Endothelial cell of umbilical vein (primary cell): ENCODE results near the gene RSPO3. TPM values are rescaled to one million over a fixed set of nuclear protein-coding genes. Genes with fewer than 3 reads are reported as not detected.
A peak's percentile ranks its signal among the peaks of the same experiment; 100 is the strongest.

Source experiments
- BruUV-seq: library from RNA; stranded (reverse); fragments of 400-500 nt; replicated peaks from 2 replicates; lab custom pipeline; 2021; lab: Mats Ljungman, UMichigan
- CTCF ChIA-PET: fragments of 300-600, 350-600 bp; sonication (Branson Sonifier 250); formaldehyde crosslinking; loops from one replicate; lab custom pipeline; 2021; ENCODE audit warnings: antibody characterized with exemption, inconsistent platforms; lab: Charles Lee
- POLR2A ChIA-PET: fragments of 300-600, 350-600 bp; sonication (Branson Sonifier 250); formaldehyde crosslinking; loops from one replicate; lab custom pipeline; 2021; ENCODE audit warnings: antibody characterized with exemption, inconsistent platforms; lab: Charles Lee
- DNase-seq: peaks from one replicate; pipeline ENCODE4 v3.0.0-alpha.2; 2011; ENCODE audit warnings: low read depth, low spot score
- FAIRE-seq: peaks from 2 replicates; lab custom pipeline; 2011; peaks lifted over from hg19 to GRCh38; lab: Jason Lieb, UNC
- H2AFZ ChIP-seq: 2 replicates; pipeline ENCODE4 v1.6.0; 2012; ENCODE audit warnings: low read depth, low read length, control low read depth, inconsistent platforms
- H3K27ac ChIP-seq: 2 replicates; pipeline ENCODE4 v1.5.1; 2011; ENCODE audit warnings: low read depth, mild to moderate bottlenecking, control low read depth, low read length, moderate library complexity; ENCODE audit not compliant: insufficient read depth
- H3K27me3 ChIP-seq, 2 experiments: 2 replicates each; pipeline versions ENCODE4 v1.6.0 to v1.6.1; 2011; ENCODE audit warnings: low read length in 2 of 2, mixed read lengths in 1 of 2; ENCODE audit not compliant: control insufficient read depth in 2 of 2, insufficient read depth in 2 of 2
- H3K36me3 ChIP-seq, 2 experiments: 2 replicates in 1 of 2; 3 replicates in 1 of 2; pipeline ENCODE4 v1.5.1; 2011; ENCODE audit warnings: low read length in 2 of 2, mild to moderate bottlenecking in 1 of 2, moderate library complexity in 1 of 2; ENCODE audit not compliant: control insufficient read depth in 2 of 2, insufficient read depth in 2 of 2; ENCODE audit errors: extremely low read depth in 1 of 2
- H3K4me1 ChIP-seq: 3 replicates; pipeline ENCODE4 v1.5.1; 2011; ENCODE audit warnings: mild to moderate bottlenecking, low read length; ENCODE audit not compliant: control insufficient read depth, insufficient read depth; ENCODE audit errors: extremely low read depth
- H3K4me2 ChIP-seq: 2 replicates; pipeline ENCODE4 v1.6.1; 2011; ENCODE audit warnings: low read length, control low read depth, mixed read lengths; ENCODE audit not compliant: insufficient read depth
- H3K4me3 ChIP-seq, 3 experiments: fragments of 200-600 bp in 1 of 3; sonication (generic), shearing (Covaris generic) in 1 of 3; replicated peaks in 1 of 3; 2 replicates each; pipeline ENCODE4 v1.5.1; 2011 to 2016; ENCODE audit warnings: control low read depth in 3 of 3, low read length in 3 of 3, mild to moderate bottlenecking in 2 of 3, inconsistent platforms in 1 of 3, low read depth in 1 of 3, moderate library complexity in 1 of 3; ENCODE audit not compliant: insufficient read depth in 1 of 3
- H3K79me2 ChIP-seq: 2 replicates; pipeline ENCODE4 v1.6.0; 2012; ENCODE audit warnings: low read length, inconsistent platforms; ENCODE audit not compliant: control insufficient read depth, insufficient read depth
- H3K9ac ChIP-seq: replicated peaks from 2 replicates; pipeline ENCODE3; 2011; ENCODE audit warnings: low read length, control low read depth; ENCODE audit not compliant: insufficient read depth; ENCODE audit errors: extremely low read depth
- H3K9me1 ChIP-seq: replicated peaks from 3 replicates; pipeline ENCODE4 v1.6.0; 2011; ENCODE audit warnings: mild to moderate bottlenecking, low read length; ENCODE audit not compliant: control insufficient read depth, insufficient read depth; ENCODE audit errors: extremely low read depth
- H3K9me3 ChIP-seq: replicated peaks from 2 replicates; pipeline ENCODE4 v1.5.1; 2012; ENCODE audit warnings: low read length, inconsistent platforms; ENCODE audit not compliant: control insufficient read depth, insufficient read depth
- H4K20me1 ChIP-seq: replicated peaks from 2 replicates; pipeline ENCODE3; 2011; ENCODE audit warnings: mild to moderate bottlenecking, low read length; ENCODE audit not compliant: control insufficient read depth, insufficient read depth; ENCODE audit errors: extremely low read depth
- CTCF ChIP-seq, 2 donors: IDR thresholded peaks; 1 replicate in 1 of 2; 2 replicates in 1 of 2; pipeline ENCODE4 v1.5.1; 2011; ENCODE audit warnings: low read length in 2 of 2, mild to moderate bottlenecking in 2 of 2, moderate library complexity in 2 of 2, control low read depth in 1 of 2, inconsistent platforms in 1 of 2, low read depth in 1 of 2; ENCODE audit not compliant: insufficient read depth in 1 of 2; ENCODE audit errors: extremely low read depth in 1 of 2
- EZH2 ChIP-seq: IDR thresholded peaks from 2 replicates; pipeline ENCODE4 v1.6.1; 2012; ENCODE audit warnings: borderline replicate concordance, low read depth, mild to moderate bottlenecking, moderate library complexity, low read length, inconsistent platforms; ENCODE audit not compliant: severe bottlenecking
- FOS ChIP-seq: IDR thresholded peaks from 2 replicates; pipeline ENCODE4 v1.6.1; 2011; ENCODE audit warnings: mild to moderate bottlenecking, low read length, moderate library complexity, borderline replicate concordance; ENCODE audit not compliant: insufficient read depth
- JUN ChIP-seq: IDR thresholded peaks from 2 replicates; pipeline ENCODE4 v1.6.1; 2011; ENCODE audit warnings: borderline replicate concordance, low read depth; ENCODE audit not compliant: insufficient read length, insufficient read depth
- MYC ChIP-seq: IDR thresholded peaks from one replicate; pipeline ENCODE4 v1.6.1; 2011; ENCODE audit warnings: mild to moderate bottlenecking, low read depth, low read length
- dilution Hi-C: fragments of 300-500 bp; cut with MboI; formaldehyde crosslinking; loops from one replicate; pipeline ENCODE4 v1.15.0; 2019; ENCODE audit warnings: low sequenced_read_pairs; ENCODE audit not compliant: extremely low pct_ligation_motif_present
- intact Hi-C: fragments of 100-400 bp; cut with micrococcal nuclease; formaldehyde crosslinking; loops from one replicate; pipeline ENCODE4 v1.10.0; 2022
- polyA plus RNA-seq, 4 experiments: library from polyadenylated mRNA; depleted of rRNA in 3 of 4; stranded (reverse) in 3 of 4; unstranded in 1 of 4; fragments of >200 nt; gene quantifications; 2 replicates each; pipeline versions ENCODE4 v1.2.1 to v1.2.3, GENCODE V29; 2011 to 2012; ENCODE audit warnings: missing spikeins in 1 of 4
- total RNA-seq: library from RNA; stranded (reverse); gene quantifications from 2 replicates; pipeline ENCODE4 v1.2.3, GENCODE V29; 2021

RSPO3 gene
- total and polyA plus RNA-seq, 2 donors (not counting 3 experiments of a cell fraction or from before 2014, with no cell fraction given): 1.8 to 11.1 TPM

- H3K79me2 ChIP-seq: no peaks in the 10 kb centered on the region
- no peak overlapping the region for H3K9ac ChIP-seq
- intact Hi-C loops: loop anchor here (1.0 kb wide), 2 partner anchors 265 to 708 kb away; no protein-coding TSS in a partner anchor
- DNase-seq (peak; percentile 55), FAIRE-seq (peak; percentile 85)
- no peaks in the 10 kb centered on the region for H3K4me1 ChIP-seq
- dilution Hi-C loops: no loop called here
- H3K4me2 ChIP-seq: no peak overlapping the region
- no TSS peak for BruUV-seq
- no peaks in the 10 kb centered on the region for H3K27me3 ChIP-seq
- H4K20me1 ChIP-seq: no peaks in the 10 kb centered on the region
- ChIA-PET CTCF (interaction anchor here (1.0 to 1.3 kb wide), 2 partner anchors 265 kb away, joined by 3 to 10 read pairs; no protein-coding TSS in a partner anchor), POLR2A (no interaction called here)
- peak overlapping the region; percentile 37 for H2AFZ ChIP-seq
- no peaks in the 10 kb centered on the region for H3K9me1 ChIP-seq
- no peaks in the 10 kb centered on the region for H3K9me3 ChIP-seq
- H3K27ac ChIP-seq: no peak overlapping the region
- no peak overlapping the region for H3K4me3 ChIP-seq
- no peaks in the 10 kb centered on the region for H3K36me3 ChIP-seq
- no peak for TF ChIP-seq EZH2
- TF ChIP-seq JUN: no peak
- no peak for TF ChIP-seq MYC
- TF ChIP-seq FOS: no peak
- TF ChIP-seq CTCF (IDR thresholded peaks at IDR 0.05; ENCODE audit: extremely low read depth in 1 of 2, insufficient read depth in 1 of 2, low read depth in 1 of 2, low read length in 2 of 2): peak; percentile 34 to 40
Observed at GRCh38 chr6:127069659-127070279, 48.7 kb upstream of the RSPO3 start.
